ENCODE data around the gene SNX10. TPM values are rescaled to one million over a fixed set of nuclear protein-coding genes. Genes with fewer than 3 reads are reported as not detected.

SNX10 gene
- polyA plus RNA-seq, 1 donor (not counting 4 experiments of a cell fraction or from before 2014, with no cell fraction given), result 7.0 TPM

DNA sequence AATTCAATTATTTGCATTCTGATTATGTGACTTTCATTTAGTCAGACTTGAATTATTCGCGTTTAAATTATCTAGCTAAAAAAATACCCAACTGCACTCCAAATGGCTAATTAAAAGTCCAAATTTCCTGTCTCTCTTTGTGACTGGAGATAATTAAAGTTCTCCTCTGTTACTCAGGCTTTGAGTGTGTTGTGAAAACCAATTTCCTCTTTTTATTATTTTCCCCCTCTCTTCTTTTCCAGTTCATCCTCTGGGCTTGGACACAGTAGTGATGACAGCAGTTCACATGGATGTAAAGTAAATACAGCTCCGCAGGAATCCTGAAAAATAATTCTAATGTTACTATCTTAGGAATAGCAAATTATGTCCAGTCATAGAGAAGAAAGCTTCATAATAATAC is 80.6 kb downstream of the SNX10 start:
- Histone ChIP-seq H3K36me3 (ENCODE audit: control insufficient read depth in 2 of 2, extremely low read depth in 1 of 2, insufficient read depth in 2 of 2, low read length in 2 of 2) (no peaks in the 10 kb centered on the region), H2AFZ (ENCODE audit: control insufficient read depth, low read length) (no peak overlapping the region), H3K9me1 (ENCODE audit: control insufficient read depth, extremely low read depth, insufficient read depth, low read length) (no peaks in the 10 kb centered on the region), H3K27me3 (ENCODE audit: control insufficient read depth, extremely low read depth, insufficient read depth, low read length) (peaks cover 13% of the 10 kb centered on the region), H3K79me2 (ENCODE audit: control insufficient read depth, insufficient read depth, low read length) (no peaks in the 10 kb centered on the region), H3K4me3 (ENCODE audit: control insufficient read depth in 2 of 3, extremely low read depth in 1 of 3, insufficient read depth in 2 of 3, low read depth in 1 of 3, low read length in 3 of 3) (no peak overlapping the region), H3K9ac (ENCODE audit: control insufficient read depth, extremely low read depth, insufficient read depth, low read length) (no peak overlapping the region), H3K4me1 (ENCODE audit: control insufficient read depth, extremely low read depth, insufficient read depth, low read length) (peaks cover 2% of the 10 kb centered on the region), H3K4me2 (ENCODE audit: control insufficient read depth, extremely low read depth, insufficient read depth, low read depth, low read length) (no peak overlapping the region), H3K27ac (ENCODE audit: control insufficient read depth, insufficient read depth, low read length) (no peak overlapping the region), H3K9me3 (ENCODE audit: control insufficient read depth, low read depth, low read length) (no peaks in the 10 kb centered on the region), H4K20me1 (ENCODE audit: control insufficient read depth, extremely low read depth, insufficient read depth, low read length) (no peaks in the 10 kb centered on the region)
- dilution Hi-C loops (cut with MboI; ENCODE audit: extremely low pct_ligation_motif_present, low sequenced_read_pairs), result no loop called here
- no peak for FAIRE-seq
- DNase-seq (ENCODE audit: low read depth, low spot score), result no peak
- TF ChIP-seq, protein P1, sequence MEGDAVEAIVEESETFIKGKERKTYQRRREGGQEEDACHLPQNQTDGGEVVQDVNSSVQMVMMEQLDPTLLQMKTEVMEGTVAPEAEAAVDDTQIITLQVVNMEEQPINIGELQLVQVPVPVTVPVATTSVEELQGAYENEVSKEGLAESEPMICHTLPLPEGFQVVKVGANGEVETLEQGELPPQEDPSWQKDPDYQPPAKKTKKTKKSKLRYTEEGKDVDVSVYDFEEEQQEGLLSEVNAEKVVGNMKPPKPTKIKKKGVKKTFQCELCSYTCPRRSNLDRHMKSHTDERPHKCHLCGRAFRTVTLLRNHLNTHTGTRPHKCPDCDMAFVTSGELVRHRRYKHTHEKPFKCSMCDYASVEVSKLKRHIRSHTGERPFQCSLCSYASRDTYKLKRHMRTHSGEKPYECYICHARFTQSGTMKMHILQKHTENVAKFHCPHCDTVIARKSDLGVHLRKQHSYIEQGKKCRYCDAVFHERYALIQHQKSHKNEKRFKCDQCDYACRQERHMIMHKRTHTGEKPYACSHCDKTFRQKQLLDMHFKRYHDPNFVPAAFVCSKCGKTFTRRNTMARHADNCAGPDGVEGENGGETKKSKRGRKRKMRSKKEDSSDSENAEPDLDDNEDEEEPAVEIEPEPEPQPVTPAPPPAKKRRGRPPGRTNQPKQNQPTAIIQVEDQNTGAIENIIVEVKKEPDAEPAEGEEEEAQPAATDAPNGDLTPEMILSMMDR (optimal IDR thresholded peaks at IDR 0.05 in 1 of 3, IDR thresholded peaks at IDR 0.05 in 1 of 3, conservative IDR thresholded peaks at IDR 0.05 in 1 of 3; ENCODE audit: extremely low read depth in 1 of 3, insufficient read depth in 2 of 3, low read length in 3 of 3), result no peak
- no peak for TF ChIP-seq EZH2 (IDR thresholded peaks at IDR 0.05; ENCODE audit: low read length)

DNA sequence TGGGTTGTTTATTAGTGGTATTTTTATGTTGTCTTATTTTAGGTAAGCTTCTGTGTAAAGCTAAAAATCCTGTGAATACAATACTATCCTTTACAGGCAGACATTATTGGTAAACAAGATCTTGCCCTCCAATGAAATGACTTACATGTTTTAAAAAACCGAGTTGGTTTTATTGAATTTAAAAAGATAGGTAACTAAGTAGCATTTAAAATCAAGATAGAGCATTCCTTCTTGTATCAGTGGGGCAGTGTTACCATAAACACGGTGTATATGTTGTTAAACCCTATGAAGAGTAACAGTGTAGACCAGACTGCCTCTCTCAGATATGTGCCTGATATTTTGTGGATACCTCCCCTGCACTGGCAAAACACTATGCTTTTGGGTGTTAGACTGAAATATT is 81.0 kb downstream of the SNX10 start:
- TF ChIP-seq EZH2 (IDR thresholded peaks at IDR 0.05; ENCODE audit: low read length), result no peak
- TF ChIP-seq, protein P1 (optimal IDR thresholded peaks at IDR 0.05 in 1 of 3, IDR thresholded peaks at IDR 0.05 in 1 of 3, conservative IDR thresholded peaks at IDR 0.05 in 1 of 3; ENCODE audit: extremely low read depth in 1 of 3, insufficient read depth in 2 of 3, low read length in 3 of 3), result no peak
- H3K4me1 ChIP-seq (ENCODE audit: control insufficient read depth, extremely low read depth, insufficient read depth, low read length), result peaks cover 4% of the 10 kb centered on the region
- DNase-seq (ENCODE audit: low read depth, low spot score), result no peak
- H3K27ac ChIP-seq (ENCODE audit: control insufficient read depth, insufficient read depth, low read length), result no peak overlapping the region
- no peak overlapping the region for H3K9ac ChIP-seq (ENCODE audit: control insufficient read depth, extremely low read depth, insufficient read depth, low read length)
- no peak for FAIRE-seq
- H4K20me1 ChIP-seq (ENCODE audit: control insufficient read depth, extremely low read depth, insufficient read depth, low read length), result no peaks in the 10 kb centered on the region
- peaks cover 13% of the 10 kb centered on the region for H3K27me3 ChIP-seq (ENCODE audit: control insufficient read depth, extremely low read depth, insufficient read depth, low read length)
- no peaks in the 10 kb centered on the region for H3K79me2 ChIP-seq (ENCODE audit: control insufficient read depth, insufficient read depth, low read length)
- no peaks in the 10 kb centered on the region for H3K36me3 ChIP-seq (ENCODE audit: control insufficient read depth in 2 of 2, extremely low read depth in 1 of 2, insufficient read depth in 2 of 2, low read length in 2 of 2)
- H3K9me1 ChIP-seq (ENCODE audit: control insufficient read depth, extremely low read depth, insufficient read depth, low read length), result no peaks in the 10 kb centered on the region
- H3K4me3 ChIP-seq (ENCODE audit: control insufficient read depth in 2 of 3, extremely low read depth in 1 of 3, insufficient read depth in 2 of 3, low read depth in 1 of 3, low read length in 3 of 3), result no peak overlapping the region
- dilution Hi-C loops (cut with MboI; ENCODE audit: extremely low pct_ligation_motif_present, low sequenced_read_pairs), result no loop called here
- H3K9me3 ChIP-seq (ENCODE audit: control insufficient read depth, low read depth, low read length), result no peaks in the 10 kb centered on the region
- no peak overlapping the region for H3K4me2 ChIP-seq (ENCODE audit: control insufficient read depth, extremely low read depth, insufficient read depth, low read depth, low read length)
- no peak overlapping the region for H2AFZ ChIP-seq (ENCODE audit: control insufficient read depth, low read length)

Measured in keratinocyte (primary cell).